IMR-90 (cell line): ENCODE data around the gene HS3ST2. TPM values are rescaled to one million over a fixed set of nuclear protein-coding genes. Genes with fewer than 3 reads are reported as not detected.

ENCODE experiments used
- ATAC-seq: fragments of 200-7000 bp; cut with Tn5 transposase; 2 replicates; pipeline ENCODE4 v1.9.1; 2020; ENCODE audit warnings: low read depth, mild to moderate bottlenecking, moderate library complexity
- BruUV-seq: library from RNA; stranded (reverse); fragments of 400-500 nt; replicated peaks from 2 replicates; lab custom pipeline; 2021; lab: Mats Ljungman, UMichigan
- CTCF ChIA-PET: fragments of 300-600 bp; formaldehyde crosslinking; extraction: SDS; loops from one replicate; lab custom pipeline; 2021; ENCODE audit warnings: antibody characterized with exemption; lab: Yijun Ruan, JAX
- POLR2A ChIA-PET: fragments of 300-600 bp; sonication (Branson Sonifier 250); formaldehyde crosslinking; loops from one replicate; lab custom pipeline; 2022; ENCODE audit warnings: antibody characterized with exemption; ENCODE audit not compliant: unreplicated experiment; lab: Charles Lee
- DNase-seq: peaks from one replicate; pipeline ENCODE4 v3.0.0; 2013
- H2AFZ ChIP-seq: replicated peaks from 2 replicates; pipeline ENCODE3; 2013; ENCODE audit warnings: low read length, mild to moderate bottlenecking; ENCODE audit not compliant: poor library complexity
- H2AK5ac ChIP-seq: 2 replicates; pipeline ENCODE4 v1.6.1; 2013; ENCODE audit warnings: low read depth, low read length, inconsistent platforms
- H2AK9ac ChIP-seq: replicated peaks from 2 replicates; pipeline ENCODE3; 2013; ENCODE audit warnings: mild to moderate bottlenecking, low read depth, low read length, moderate library complexity; ENCODE audit not compliant: poor library complexity
- H2BK120ac ChIP-seq: 2 replicates; pipeline ENCODE4 v1.6.1; 2013; ENCODE audit warnings: low read depth, low read length, inconsistent platforms
- H2BK15ac ChIP-seq: 3 replicates; pipeline ENCODE4 v1.6.1; 2013; ENCODE audit warnings: low read depth, low read length, inconsistent platforms
- H2BK20ac ChIP-seq: 2 replicates; pipeline ENCODE4 v1.6.1; 2013; ENCODE audit warnings: low read depth, mild to moderate bottlenecking, inconsistent platforms, low read length, moderate library complexity
- H2BK5ac ChIP-seq: 2 replicates; pipeline ENCODE4 v1.6.1; 2013; ENCODE audit warnings: mild to moderate bottlenecking, low read depth, low read length, inconsistent platforms; ENCODE audit not compliant: poor library complexity, severe bottlenecking
- H3K14ac ChIP-seq: replicated peaks from 2 replicates; pipeline ENCODE4 v1.6.1; 2013; ENCODE audit warnings: low read depth, low read length, inconsistent platforms
- H3K18ac ChIP-seq: 2 replicates; pipeline ENCODE4 v1.6.1; 2013; ENCODE audit warnings: low read depth, low read length, control low read depth
- H3K23ac ChIP-seq: 2 replicates; pipeline ENCODE4 v1.6.1; 2013; ENCODE audit warnings: low read depth, low read length, inconsistent platforms
- H3K27ac ChIP-seq: 2 replicates; pipeline ENCODE4 v1.5.1; 2013; ENCODE audit warnings: mild to moderate bottlenecking, control low read depth, low read length; ENCODE audit not compliant: insufficient read depth
- H3K27me3 ChIP-seq: 2 replicates; pipeline ENCODE4 v1.6.1; 2013; ENCODE audit warnings: low read length; ENCODE audit not compliant: control insufficient read depth, insufficient read depth
- H3K36me3 ChIP-seq: 2 replicates; pipeline ENCODE4 v1.6.1; 2013; ENCODE audit warnings: low read length, mixed read lengths; ENCODE audit not compliant: control insufficient read depth, insufficient read depth
- H3K4ac ChIP-seq: 2 replicates; pipeline ENCODE4 v1.6.1; 2013; ENCODE audit warnings: low read depth, low read length, inconsistent platforms
- H3K4me1 ChIP-seq: 2 replicates; pipeline ENCODE4 v1.6.1; 2013; ENCODE audit warnings: low read length, mixed read lengths; ENCODE audit not compliant: control insufficient read depth, insufficient read depth
- H3K4me2 ChIP-seq: 2 replicates; pipeline ENCODE4 v1.6.1; 2013; ENCODE audit warnings: low read depth, mild to moderate bottlenecking, control low read depth, low read length, moderate library complexity
- H3K4me3 ChIP-seq: 2 replicates; pipeline ENCODE4 v1.5.1; 2013; ENCODE audit warnings: low read depth, mild to moderate bottlenecking, control low read depth, low read length, moderate library complexity; ENCODE audit not compliant: insufficient read depth
- H3K56ac ChIP-seq: 2 replicates; pipeline ENCODE4 v1.6.1; 2013; ENCODE audit warnings: low read length, inconsistent platforms; ENCODE audit not compliant: insufficient read depth; ENCODE audit errors: extremely low read depth
- H3K79me1 ChIP-seq, 2 experiments: 2 replicates each; pipeline ENCODE4 v1.6.1; 2013; ENCODE audit warnings: low read length in 2 of 2, inconsistent platforms in 1 of 2, low read depth in 1 of 2
- H3K9ac ChIP-seq: 2 replicates; pipeline ENCODE4 v1.6.1; 2013; ENCODE audit warnings: low read depth, low read length, control low read depth
- H3K9me1 ChIP-seq: 2 replicates; pipeline ENCODE4 v1.6.1; 2013; ENCODE audit warnings: low read length, inconsistent platforms; ENCODE audit not compliant: insufficient read depth
- H3K9me3 ChIP-seq: 2 replicates; pipeline ENCODE4 v1.6.1; 2013; ENCODE audit warnings: low read length; ENCODE audit not compliant: control insufficient read depth, insufficient read depth
- H4K20me1 ChIP-seq: 2 replicates; pipeline ENCODE4 v1.6.1; 2013; ENCODE audit warnings: low read length, inconsistent platforms; ENCODE audit not compliant: insufficient read depth
- H4K5ac ChIP-seq: 2 replicates; pipeline ENCODE4 v1.6.1; 2013; ENCODE audit warnings: mild to moderate bottlenecking, low read depth, low read length, control low read depth
- H4K8ac ChIP-seq, 2 experiments: 2 replicates each; pipeline ENCODE4 v1.6.1; 2013; ENCODE audit warnings: low read depth in 2 of 2, low read length in 2 of 2, control low read depth in 1 of 2, inconsistent platforms in 1 of 2
- H4K91ac ChIP-seq: 2 replicates; pipeline ENCODE4 v1.6.1; 2013; ENCODE audit warnings: low read depth, low read length, inconsistent platforms; ENCODE audit not compliant: insufficient read depth
- BHLHE40 ChIP-seq: fragments of 150-350 bp; IDR thresholded peaks from 2 replicates; pipeline ENCODE4 v1.6.1; 2016; ENCODE audit warnings: mild to moderate bottlenecking, low read depth, low read length
- CEBPB ChIP-seq: IDR thresholded peaks from 2 replicates; pipeline ENCODE4 v1.6.1; 2012; ENCODE audit warnings: low read depth, low read length, improper control_type of control experiment
- CHD1 ChIP-seq: IDR thresholded peaks from 2 replicates; pipeline ENCODE4 v1.6.1; 2012; ENCODE audit warnings: low read depth, low read length, improper control_type of control experiment
- FOS ChIP-seq: fragments of 150-350 bp; IDR thresholded peaks from 2 replicates; pipeline ENCODE4 v1.6.1; 2016; ENCODE audit warnings: low read depth, low read length
- MAFK ChIP-seq: IDR thresholded peaks from 2 replicates; pipeline ENCODE4 v1.6.1; 2012; ENCODE audit warnings: low read depth, low read length, improper control_type of control experiment
- MAZ ChIP-seq: IDR thresholded peaks from 2 replicates; pipeline ENCODE4 v1.6.1; 2012; ENCODE audit warnings: low read depth, mild to moderate bottlenecking, low read length, improper control_type of control experiment, moderate library complexity, borderline replicate concordance
- MXI1 ChIP-seq: IDR thresholded peaks from 2 replicates; pipeline ENCODE4 v1.6.1; 2012; ENCODE audit warnings: low read depth, mild to moderate bottlenecking, low read length, moderate library complexity, borderline replicate concordance
- NFE2L2 ChIP-seq: fragments of 150-350 bp; IDR thresholded peaks from 2 replicates; pipeline ENCODE4 v1.6.1; 2016; ENCODE audit warnings: low read depth, mild to moderate bottlenecking, low read length
- POLR2A ChIP-seq: IDR thresholded peaks from 2 replicates; pipeline ENCODE4 v1.6.1; 2012; ENCODE audit warnings: mild to moderate bottlenecking, low read depth, low read length
- RAD21 ChIP-seq: IDR thresholded peaks from 2 replicates; pipeline ENCODE4 v1.6.1; 2012; ENCODE audit warnings: low read length, improper control_type of control experiment
- RCOR1 ChIP-seq: IDR thresholded peaks from 2 replicates; pipeline ENCODE4 v1.6.1; 2012; ENCODE audit warnings: mild to moderate bottlenecking, low read length, improper control_type of control experiment; ENCODE audit not compliant: insufficient replicate concordance
- RFX5 ChIP-seq: IDR thresholded peaks from 2 replicates; pipeline ENCODE4 v1.8.0; 2012; ENCODE audit warnings: low read depth, mild to moderate bottlenecking, low read length, moderate library complexity
- SMC3 ChIP-seq: fragments of 150-350 bp; IDR thresholded peaks from 2 replicates; pipeline ENCODE4 v1.6.1; 2016; ENCODE audit warnings: low read depth, mild to moderate bottlenecking, antibody characterized with exemption, low read length, moderate library complexity
- WGBS, 2 experiments: methylation state at CpG; one replicate each; pipeline versions ENCODE4 v1.1.5 to v1.1.7; 2013; ENCODE audit warnings: missing lambda C conversion rate in 2 of 2; ENCODE audit not compliant: insufficient read length in 1 of 2; ENCODE audit errors: extremely low coverage in 2 of 2; 5-methylcytosine and 5-hydroxymethylcytosine counted together
- dilution Hi-C: fragments of 300-500 bp; cut with HindIII; formaldehyde crosslinking; loops from one replicate; pipeline ENCODE4 v1.14.3; 2018; ENCODE audit warnings: low sequenced_read_pairs; ENCODE audit not compliant: unreplicated experiment
- in situ Hi-C: fragments of 300-500 bp; cut with MboI; formaldehyde crosslinking; loops from 3 replicates; pipeline ENCODE4 v1.14.3; 2019; ENCODE audit warnings: low sequenced_read_pairs, inconsistent platforms, mixed read lengths
- intact Hi-C: fragments of 100-400 bp; cut with micrococcal nuclease; formaldehyde crosslinking; loops from 2 replicates; pipeline ENCODE4 v1.10.0; 2022
- polyA plus RNA-seq, 3 experiments: library from polyadenylated mRNA; depleted of rRNA; stranded (reverse); fragments of >200 nt; gene quantifications; 2 replicates each; pipeline ENCODE4 v1.2.3, GENCODE V29; 2012; ENCODE audit warnings: low replicate concordance in 1 of 3
- total RNA-seq: library from RNA; depleted of rRNA; stranded (reverse); fragments of >200 nt; gene quantifications from 2 replicates; pipeline ENCODE4 v1.2.3, GENCODE V29; 2012
- TF ChIP-seq, protein P1 (sequence below): fragments of 150-350 bp; IDR thresholded peaks from 2 replicates; pipeline ENCODE4 v1.6.1; 2016; ENCODE audit warnings: low read depth, mild to moderate bottlenecking, low read length, moderate library complexity, borderline replicate concordance
- TF ChIP-seq, protein P2 (sequence below): fragments of 150-350 bp; IDR thresholded peaks from 2 replicates; pipeline ENCODE4 v1.6.1; 2017; ENCODE audit warnings: mild to moderate bottlenecking, antibody characterized with exemption, low read length, low read depth
- TF ChIP-seq, protein P3 (sequence below): conservative IDR thresholded peaks from 2 replicates; pipeline ENCODE4 v1.5.1; 2012; ENCODE audit warnings: mild to moderate bottlenecking, low read depth, low read length, improper control_type of control experiment

Gene HS3ST2
- total and polyA plus RNA-seq, 2 of the 4 experiments (the other 2 are of a cell fraction): not detected

DNA sequence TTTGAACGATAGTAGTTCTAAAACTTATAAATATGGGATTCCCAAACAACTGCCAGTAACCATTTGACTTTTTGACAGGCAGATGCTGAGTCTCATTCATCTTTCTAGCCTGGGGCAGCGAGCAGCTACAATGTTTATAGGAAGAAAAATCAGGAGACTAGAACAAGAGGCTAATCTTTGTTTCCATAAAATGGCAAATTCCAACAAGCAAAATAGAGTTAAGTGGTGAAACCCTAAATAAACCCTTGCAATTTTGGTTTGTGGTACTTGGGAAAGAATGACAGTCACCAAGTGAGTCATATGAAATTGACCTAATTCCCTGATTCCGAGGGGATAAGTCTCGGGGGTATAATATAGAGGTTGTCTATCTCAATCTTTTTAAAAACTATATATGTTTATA, 27.3 kb upstream of the HS3ST2 start:
- Histone ChIP-seq H4K91ac (no peak overlapping the region), H3K18ac (no peak overlapping the region), H3K14ac (no peak overlapping the region), H3K56ac (no peak overlapping the region), H2AK9ac (no peak overlapping the region), H2BK120ac (no peak overlapping the region), H3K4me1 (no peaks in the 10 kb centered on the region), H3K79me1 (no peaks in the 10 kb centered on the region), H3K9me3 (no peaks in the 10 kb centered on the region), H2AFZ (no peak overlapping the region), H3K4me3 (no peak overlapping the region), H3K9ac (no peak overlapping the region), H3K4ac (no peak overlapping the region), H2BK20ac (no peak overlapping the region), H3K27me3 (no peaks in the 10 kb centered on the region), H2BK5ac (no peak overlapping the region), H2AK5ac (no peak overlapping the region), H4K5ac (no peak overlapping the region), H3K9me1 (no peaks in the 10 kb centered on the region), H2BK15ac (no peak overlapping the region), H3K27ac (no peak overlapping the region), H3K4me2 (no peak overlapping the region), H3K36me3 (no peaks in the 10 kb centered on the region), H4K20me1 (no peaks in the 10 kb centered on the region), H3K23ac (no peak overlapping the region), H4K8ac (no peak overlapping the region)
- WGBS, 2 experiments: no CpG with 5 or more reads among the region's 4 CpGs
- POLR2A ChIA-PET: no interaction called here
- dilution Hi-C loops: no loop called here
- in situ Hi-C loops: no loop called here
- TF ChIP-seq NFE2L2: no peak
- TF ChIP-seq SMC3: no peak
- TF ChIP-seq CHD1: no peak
- no peak for TF ChIP-seq RFX5
- TF ChIP-seq POLR2A: no peak
- TF ChIP-seq, protein P1, sequence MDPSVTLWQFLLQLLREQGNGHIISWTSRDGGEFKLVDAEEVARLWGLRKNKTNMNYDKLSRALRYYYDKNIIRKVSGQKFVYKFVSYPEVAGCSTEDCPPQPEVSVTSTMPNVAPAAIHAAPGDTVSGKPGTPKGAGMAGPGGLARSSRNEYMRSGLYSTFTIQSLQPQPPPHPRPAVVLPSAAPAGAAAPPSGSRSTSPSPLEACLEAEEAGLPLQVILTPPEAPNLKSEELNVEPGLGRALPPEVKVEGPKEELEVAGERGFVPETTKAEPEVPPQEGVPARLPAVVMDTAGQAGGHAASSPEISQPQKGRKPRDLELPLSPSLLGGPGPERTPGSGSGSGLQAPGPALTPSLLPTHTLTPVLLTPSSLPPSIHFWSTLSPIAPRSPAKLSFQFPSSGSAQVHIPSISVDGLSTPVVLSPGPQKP: no peak
- TF ChIP-seq CEBPB: no peak
- TF ChIP-seq MAZ: no peak
- no peak for TF ChIP-seq MXI1
- TF ChIP-seq RCOR1: no peak
- TF ChIP-seq RAD21: no peak
- TF ChIP-seq BHLHE40: no peak
- TF ChIP-seq MAFK: no peak
- no peak for TF ChIP-seq FOS
- TF ChIP-seq, protein P2, sequence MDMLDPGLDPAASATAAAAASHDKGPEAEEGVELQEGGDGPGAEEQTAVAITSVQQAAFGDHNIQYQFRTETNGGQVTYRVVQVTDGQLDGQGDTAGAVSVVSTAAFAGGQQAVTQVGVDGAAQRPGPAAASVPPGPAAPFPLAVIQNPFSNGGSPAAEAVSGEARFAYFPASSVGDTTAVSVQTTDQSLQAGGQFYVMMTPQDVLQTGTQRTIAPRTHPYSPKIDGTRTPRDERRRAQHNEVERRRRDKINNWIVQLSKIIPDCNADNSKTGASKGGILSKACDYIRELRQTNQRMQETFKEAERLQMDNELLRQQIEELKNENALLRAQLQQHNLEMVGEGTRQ: no peak
- TF ChIP-seq, protein P3, sequence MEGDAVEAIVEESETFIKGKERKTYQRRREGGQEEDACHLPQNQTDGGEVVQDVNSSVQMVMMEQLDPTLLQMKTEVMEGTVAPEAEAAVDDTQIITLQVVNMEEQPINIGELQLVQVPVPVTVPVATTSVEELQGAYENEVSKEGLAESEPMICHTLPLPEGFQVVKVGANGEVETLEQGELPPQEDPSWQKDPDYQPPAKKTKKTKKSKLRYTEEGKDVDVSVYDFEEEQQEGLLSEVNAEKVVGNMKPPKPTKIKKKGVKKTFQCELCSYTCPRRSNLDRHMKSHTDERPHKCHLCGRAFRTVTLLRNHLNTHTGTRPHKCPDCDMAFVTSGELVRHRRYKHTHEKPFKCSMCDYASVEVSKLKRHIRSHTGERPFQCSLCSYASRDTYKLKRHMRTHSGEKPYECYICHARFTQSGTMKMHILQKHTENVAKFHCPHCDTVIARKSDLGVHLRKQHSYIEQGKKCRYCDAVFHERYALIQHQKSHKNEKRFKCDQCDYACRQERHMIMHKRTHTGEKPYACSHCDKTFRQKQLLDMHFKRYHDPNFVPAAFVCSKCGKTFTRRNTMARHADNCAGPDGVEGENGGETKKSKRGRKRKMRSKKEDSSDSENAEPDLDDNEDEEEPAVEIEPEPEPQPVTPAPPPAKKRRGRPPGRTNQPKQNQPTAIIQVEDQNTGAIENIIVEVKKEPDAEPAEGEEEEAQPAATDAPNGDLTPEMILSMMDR: no peak
- no TSS peak for BruUV-seq
- CTCF ChIA-PET: no interaction called here
- intact Hi-C loops: no loop called here
- no peak for DNase-seq
- no peak for ATAC-seq
